Hematopoietic multipotent progenitor cell treated with erythropoietin and hydrocortisone succinate and interleukin-3 and kit ligand, for 17 days (in vitro differentiated cells): ENCODE data around the gene CAMKMT.

Experiments
- DNase-seq: peaks from one replicate; pipeline ENCODE4 v3.0.0-alpha.2; 2015; ENCODE audit warnings: low spot score

The CAMKMT gene

DNA sequence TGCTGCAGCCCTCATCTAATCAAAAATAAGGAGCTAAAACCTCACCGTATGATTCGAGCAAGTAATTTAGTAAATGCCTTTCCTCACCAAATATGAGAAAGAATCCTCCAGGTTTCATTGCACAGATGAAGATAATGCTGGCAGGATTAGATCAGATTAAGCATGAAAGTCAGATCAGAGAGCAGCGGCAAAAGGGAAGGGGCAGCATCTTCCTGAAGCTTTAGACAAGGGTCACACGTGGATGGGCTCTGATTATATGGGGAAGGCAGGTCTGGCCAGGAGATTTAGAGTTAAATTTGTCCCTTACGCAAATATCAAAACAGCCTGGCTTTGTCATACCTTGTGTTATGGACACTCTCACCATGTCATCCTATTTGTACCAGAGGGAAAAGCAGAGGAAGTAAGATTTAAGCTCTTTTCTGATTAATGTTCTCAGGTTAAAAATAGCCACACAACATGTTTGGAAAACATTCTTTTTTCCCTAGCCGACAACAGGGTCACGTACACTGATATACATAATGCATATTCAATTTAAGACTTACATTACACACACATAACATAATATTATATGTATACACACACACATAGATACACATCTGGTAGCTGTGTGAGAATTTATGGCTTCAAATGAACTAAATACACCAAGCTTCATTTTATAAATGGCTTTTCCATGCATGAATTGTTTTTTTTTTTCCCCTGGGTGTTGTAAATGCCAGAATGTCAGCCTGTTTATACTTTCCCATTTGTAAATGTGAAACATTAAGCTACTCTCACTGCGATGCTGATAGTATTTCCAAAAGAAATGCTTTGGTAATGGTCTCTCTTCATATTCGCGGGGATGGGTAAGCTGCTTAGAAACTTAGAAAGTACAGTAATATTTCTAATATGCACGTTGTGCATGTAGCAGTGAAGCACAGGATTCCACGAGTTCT, 383.5 kb downstream of the CAMKMT start:
- no peak for DNase-seq

- no peak for DNase-seq
These were observed 384.4 kb downstream of the CAMKMT start for GRCh38 chr2:44745922-44746766.

DNA sequence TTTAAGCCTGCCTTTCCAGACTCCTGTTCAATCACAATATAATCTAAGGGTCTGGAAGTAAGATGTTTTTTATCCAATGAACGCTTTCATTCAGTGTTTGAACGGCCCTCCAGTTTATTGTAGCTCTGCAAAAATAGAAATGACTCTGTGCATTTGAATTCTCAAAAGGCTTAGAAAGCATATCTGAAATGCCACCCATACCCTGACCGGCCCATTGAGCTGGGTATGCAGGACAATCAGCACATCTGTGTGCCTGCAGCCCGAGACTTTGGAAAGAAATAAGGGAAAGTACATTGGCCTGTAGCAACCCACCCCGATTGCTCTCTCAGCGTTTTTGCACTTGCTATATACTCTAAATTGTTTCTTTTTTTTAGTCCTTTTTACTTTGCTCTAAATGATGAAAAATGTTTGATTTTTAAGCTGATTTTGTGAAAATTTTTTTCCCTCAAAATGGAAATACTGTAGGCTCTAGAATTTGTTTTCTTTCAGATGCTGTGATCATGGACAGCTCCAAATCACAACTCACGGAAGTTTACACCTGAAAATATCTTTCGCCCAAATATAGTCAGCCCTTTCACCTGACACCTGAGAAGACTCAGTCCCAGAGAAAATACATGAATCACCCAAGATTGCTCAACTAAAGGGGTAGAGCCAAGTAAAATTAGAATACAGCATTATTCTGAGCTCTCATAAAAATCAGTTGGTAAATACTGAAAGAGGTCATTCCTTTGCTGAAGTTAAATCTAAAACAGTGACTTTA, 385.3 kb downstream of the CAMKMT start:
- no peak for DNase-seq

DNA sequence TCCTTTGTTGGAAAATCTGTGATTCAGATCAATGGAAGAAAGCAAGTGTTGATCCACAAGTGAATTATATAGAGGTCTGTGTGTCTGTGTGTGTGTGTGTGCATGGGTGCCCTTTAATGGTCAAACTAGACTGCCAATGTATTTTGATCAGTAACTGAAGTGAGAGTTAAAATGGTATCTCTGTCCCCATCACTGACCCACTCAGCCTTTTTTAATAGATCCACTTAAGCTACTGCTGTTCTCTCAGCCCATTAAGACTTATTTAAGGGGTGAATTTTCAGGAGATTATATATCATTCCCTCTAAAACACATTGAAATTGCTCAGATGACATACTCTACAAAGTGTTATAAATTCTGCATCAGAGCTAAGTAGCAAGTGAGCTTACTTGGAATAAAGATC, 386.0 kb downstream of the CAMKMT start:
- DNase-seq: no peak

GRCh38 chr2:44751754-44752479, 390.2 kb downstream of the CAMKMT start:
- no peak for DNase-seq

DNA sequence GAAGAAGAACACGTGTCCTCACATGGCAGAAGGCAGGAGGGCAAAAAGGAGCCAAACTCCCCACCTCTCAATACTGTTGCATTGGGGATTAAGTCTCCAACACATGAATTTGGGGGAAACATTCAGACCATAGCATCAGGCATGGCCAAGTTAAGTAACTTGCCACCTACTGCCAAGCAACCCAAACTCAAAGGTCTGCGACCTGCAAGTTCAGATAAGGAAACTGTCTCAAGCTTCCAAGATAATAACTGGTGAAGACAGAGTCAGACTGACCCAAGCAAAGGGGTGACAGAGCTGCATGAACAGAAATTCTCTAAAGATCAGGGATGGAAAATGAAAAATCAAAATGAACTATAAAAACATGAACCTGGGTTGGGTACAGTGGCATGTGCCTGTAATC, 391.0 kb downstream of the CAMKMT start:
- DNase-seq: no peak

DNA sequence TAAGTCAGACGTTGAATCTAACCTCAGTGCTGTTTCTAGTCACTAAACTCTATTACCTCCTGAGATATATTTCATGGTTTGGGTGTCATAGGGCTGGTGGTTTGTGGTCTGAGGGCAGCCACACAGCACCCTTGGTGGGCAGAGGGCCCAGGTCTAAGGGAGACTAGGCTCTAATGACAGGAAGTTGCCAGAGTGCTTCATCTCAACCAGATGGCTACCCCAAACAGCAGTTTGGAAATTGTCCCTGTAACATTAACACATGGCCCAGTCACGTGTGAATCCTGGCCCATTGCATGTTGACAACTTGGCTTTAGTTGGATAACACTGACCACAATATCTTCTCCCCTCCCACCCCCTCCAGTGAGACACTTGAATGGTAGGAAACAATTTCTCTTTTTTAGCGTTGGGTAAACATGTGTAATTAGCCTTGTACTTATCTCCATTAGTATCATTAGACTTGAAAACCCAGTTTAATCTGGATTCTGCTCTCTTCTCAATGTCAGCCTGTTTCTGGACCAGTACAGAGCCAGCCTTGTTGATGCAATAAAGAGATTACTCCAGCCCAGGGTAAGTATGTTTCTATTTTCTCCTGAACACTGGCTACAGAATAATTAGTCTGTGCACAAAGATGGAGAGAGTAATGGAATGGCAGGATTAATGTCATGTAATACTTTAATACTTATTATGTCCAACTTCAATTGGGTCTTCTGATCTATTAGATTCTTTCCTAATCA, 392.0 kb downstream of the CAMKMT start:
- no peak for DNase-seq

DNA sequence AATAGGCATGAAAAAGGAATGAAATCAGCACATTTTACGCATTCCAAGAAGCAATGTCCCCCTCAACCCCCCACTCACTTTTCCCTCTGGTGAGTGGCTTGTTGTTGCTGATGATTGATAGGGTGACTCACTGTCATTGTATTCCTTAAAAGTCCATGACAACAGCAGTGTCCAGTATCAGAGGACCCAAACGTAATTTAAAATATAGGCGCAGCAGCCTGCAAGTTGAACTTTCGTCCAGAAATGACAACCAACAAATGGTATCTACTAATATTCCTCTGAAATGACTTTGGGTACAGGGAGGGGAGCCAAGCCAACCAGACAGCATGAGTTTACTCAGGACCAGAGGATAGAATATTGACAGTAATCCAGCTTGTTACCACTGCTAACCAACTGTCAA, 396.8 kb downstream of the CAMKMT start:
- DNase-seq: no peak

DNA sequence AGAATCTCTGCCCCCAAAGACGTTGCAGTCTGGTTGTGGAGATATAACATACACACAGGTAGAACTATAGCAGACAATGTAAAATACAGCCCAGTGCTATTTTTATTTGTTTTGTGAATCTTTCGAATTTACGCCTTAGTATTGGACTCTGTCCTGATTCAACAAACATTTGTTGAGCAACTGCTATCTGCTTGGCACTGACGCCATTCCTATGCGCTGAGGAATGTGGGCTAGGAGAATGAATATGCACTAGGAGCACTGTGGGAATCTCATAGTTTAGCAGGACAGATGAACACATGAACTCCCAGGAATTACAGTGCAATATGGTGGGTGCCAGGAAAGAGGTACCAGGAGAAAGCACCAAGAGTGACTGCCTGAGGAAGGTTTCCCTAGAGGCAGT, 398.1 kb downstream of the CAMKMT start:
- DNase-seq: no peak

- DNase-seq: no peak
These were observed 401.6 kb downstream of the CAMKMT start for GRCh38 chr2:44763275-44763782.

GRCh38 chr2:44766220-44766619, 404.5 kb downstream of the CAMKMT start:
- DNase-seq: no peak

DNA sequence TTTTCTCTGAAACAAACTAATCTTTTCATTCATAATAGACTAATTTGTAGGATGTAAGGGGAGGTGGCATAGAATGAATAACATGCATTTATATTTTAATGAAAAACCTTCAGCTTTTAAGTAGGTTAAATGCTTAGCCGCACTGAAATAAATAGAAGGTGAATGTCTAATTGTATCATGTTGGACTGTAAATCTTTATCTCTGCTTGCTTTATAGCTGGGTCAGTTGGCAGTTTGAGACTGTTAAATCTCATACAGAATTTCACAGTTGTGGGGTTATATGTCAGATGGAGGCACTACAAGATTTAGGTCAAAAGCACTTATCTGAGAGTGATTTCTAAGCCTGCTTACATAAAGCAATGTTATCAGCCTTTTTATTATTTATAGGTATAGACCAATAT, 405.0 kb downstream of the CAMKMT start:
- DNase-seq: no peak

- no peak for DNase-seq
These were observed 405.9 kb downstream of the CAMKMT start for GRCh38 chr2:44767691-44768090.

DNA sequence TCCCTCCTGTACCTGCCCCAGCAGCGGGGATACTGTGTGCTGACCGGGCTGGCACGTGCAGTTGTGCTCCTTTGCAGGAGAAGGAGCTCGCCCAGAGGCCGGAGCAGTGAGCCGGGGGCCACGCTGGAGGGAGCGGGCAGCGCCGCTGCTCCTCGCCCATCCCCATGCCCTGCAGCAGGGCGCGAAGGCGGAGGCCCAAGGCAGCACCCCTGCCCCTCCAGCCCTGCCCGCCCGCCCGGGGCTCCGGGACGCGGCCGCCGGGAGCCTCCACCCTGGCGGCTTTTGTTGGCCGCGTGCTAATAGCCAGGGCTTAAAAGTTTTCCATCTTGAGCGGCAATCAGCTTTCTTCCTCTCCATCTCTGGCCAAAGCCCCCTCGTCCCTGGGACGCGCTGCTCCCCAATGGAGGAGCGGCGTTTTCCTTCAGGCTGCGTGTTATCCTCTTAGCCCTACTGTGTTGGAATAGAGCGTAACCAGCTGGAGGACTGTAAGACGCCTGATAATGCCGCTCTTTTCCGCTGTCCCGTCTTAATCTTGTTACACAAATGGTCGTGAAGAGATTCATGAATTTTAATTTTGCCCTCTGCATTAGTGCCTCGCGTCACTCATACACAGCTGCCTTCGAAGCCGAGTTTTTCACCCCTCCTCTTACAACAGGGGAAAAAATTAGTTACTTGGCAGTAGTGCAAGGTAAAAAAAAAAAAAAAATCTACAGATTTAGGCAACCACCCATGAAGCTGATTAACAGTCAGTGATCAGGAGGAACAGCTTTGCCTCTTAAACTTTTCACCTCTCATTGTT, 406.9 kb downstream of the CAMKMT start:
- DNase-seq: no peak

GRCh38 chr2:44769349-44770011, 407.7 kb downstream of the CAMKMT start:
- no peak for DNase-seq

DNA sequence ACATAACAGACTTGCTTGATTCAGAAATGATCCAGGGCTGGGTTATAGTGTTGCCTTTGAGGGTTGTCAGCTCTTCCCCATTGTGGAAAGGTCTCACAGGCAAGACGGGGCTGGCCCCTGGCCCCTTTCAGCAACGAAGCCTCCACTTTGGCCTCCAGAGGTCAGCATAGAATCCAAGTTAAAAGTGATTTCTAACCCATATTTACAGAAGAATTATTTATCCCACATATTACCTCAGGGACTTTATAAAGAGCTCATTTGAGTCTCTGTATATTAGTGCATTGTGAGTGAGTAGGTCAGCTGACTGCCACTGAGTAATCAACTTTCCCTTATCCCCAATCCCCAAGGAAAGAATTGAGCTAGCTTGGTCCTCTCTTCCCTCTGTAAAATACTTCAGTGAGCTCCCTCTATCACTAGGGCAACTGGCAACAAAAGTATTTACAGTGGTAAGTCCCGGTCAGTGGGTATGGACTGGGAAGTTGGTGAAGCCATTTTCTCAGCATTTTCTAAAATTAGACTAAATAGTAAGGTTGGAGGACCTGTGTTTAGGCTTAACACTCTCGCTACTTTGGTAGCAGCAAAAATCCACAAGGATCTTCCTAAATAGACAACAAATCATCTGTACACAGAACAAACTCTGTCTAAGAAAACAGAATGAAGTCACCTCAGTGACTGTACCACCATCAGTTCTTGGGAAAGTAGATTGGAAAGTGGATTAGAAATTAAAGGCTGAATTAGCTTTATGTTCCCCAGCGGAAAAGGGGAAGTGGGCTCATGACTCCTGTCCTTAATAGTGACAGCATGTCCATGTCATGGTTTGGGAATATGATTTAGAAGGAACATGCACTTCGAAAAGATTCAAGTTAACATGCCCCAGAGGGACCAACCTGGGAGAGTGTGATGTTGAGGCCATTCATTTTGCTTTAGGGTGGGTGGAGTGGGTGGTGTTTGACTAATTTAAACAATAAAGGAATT, 408.8 kb downstream of the CAMKMT start:
- DNase-seq: no peak

- no peak for DNase-seq
These were observed 409.8 kb downstream of the CAMKMT start for GRCh38 chr2:44771522-44771921.

- no peak for DNase-seq
These were observed 410.4 kb downstream of the CAMKMT start for GRCh38 chr2:44772131-44772530.
